Stomach (tissue), 19 donors: ENCODE results near the gene LCN2. TPM values are rescaled to one million over a fixed set of nuclear protein-coding genes. Genes with fewer than 3 reads are reported as not detected.

Experiments used
- DNase-seq, 2 donors: peaks; one replicate each; pipeline versions ENCODE4 v3.0.0 to v3.0.0-alpha.2; 2013 to 2019
- H3K27ac ChIP-seq, 5 donors: fragments of 200-600 bp in 4 of 5; sonication (generic) in 4 of 5; one replicate each; pipeline ENCODE4 v1.5.1; 2013 to 2019; ENCODE audit warnings: mild to moderate bottlenecking in 1 of 5, moderate library complexity in 1 of 5
- H3K27me3 ChIP-seq, 3 donors: fragments of 200-600 bp; sonication (generic); one replicate each; pipeline ENCODE4 v1.5.1; 2017 to 2019; ENCODE audit warnings: mixed run types in 1 of 3
- H3K36me3 ChIP-seq, 4 donors: fragments of 200-600 bp; sonication (generic); 1 replicate in 3 of 4; 2 replicates in 1 of 4; pipeline ENCODE4 v1.5.1; 2016 to 2019
- H3K4me1 ChIP-seq, 4 donors: fragments of 200-600 bp; sonication (generic); one replicate each; pipeline ENCODE4 v1.5.1; 2016 to 2019
- H3K4me3 ChIP-seq, 4 donors: fragments of 200-600 bp; sonication (generic) in 3 of 4; one replicate each; pipeline ENCODE4 v1.5.1; 2016 to 2019; ENCODE audit warnings: mild to moderate bottlenecking in 1 of 4
- H3K9me3 ChIP-seq, 4 donors: fragments of 200-600 bp; sonication (generic); one replicate each; pipeline ENCODE4 v1.5.1; 2016 to 2019
- CTCF ChIP-seq, 7 experiments: fragments of 450-650 bp in 4 of 7; fragments of 200-600 bp in 3 of 7; sonication (generic) in 3 of 7; IDR thresholded peaks; one replicate each; pipeline ENCODE4 v1.5.1; 2016 to 2019; ENCODE audit warnings: antibody characterized with exemption in 7 of 7, control low read depth in 2 of 7, mild to moderate bottlenecking in 1 of 7
- EP300 ChIP-seq: sonication (generic); formaldehyde crosslinking; IDR thresholded peaks from one replicate; pipeline ENCODE4 v1.6.1; 2017; ENCODE audit warnings: antibody characterized with exemption
- POLR2A ChIP-seq, 4 donors: fragments of 450-650 bp; IDR thresholded peaks; one replicate each; pipeline ENCODE4 v1.6.1; 2016; ENCODE audit warnings: antibody characterized with exemption in 4 of 4, control low read depth in 2 of 4, mild to moderate bottlenecking in 1 of 4, moderate library complexity in 1 of 4
- POLR2AphosphoS5 ChIP-seq, 3 donors: sonication (generic); formaldehyde crosslinking; IDR thresholded peaks; one replicate each; pipeline ENCODE4 v1.6.1; 2016; ENCODE audit warnings: antibody characterized with exemption in 3 of 3
- WGBS, 5 donors: extraction: QIAGEN DNeasy Blood & Tissue Kit in 3 of 5; methylation state at CpG; one replicate each; pipeline versions ENCODE4 v1.1.5 to v1.1.7; 2013 to 2018; 5-methylcytosine and 5-hydroxymethylcytosine counted together
- intact Hi-C: fragments of 100-400 bp; cut with DNase I; formaldehyde crosslinking; loops from one replicate; pipeline ENCODE4 v1.15.1; 2023; ENCODE audit warnings: low total_unique reads
- long read RNA-seq, 10 donors: transcript quantifications; one replicate each; lab custom pipeline, GENCODE V29; 2026
- polyA plus RNA-seq, 3 donors: library from polyadenylated mRNA; stranded (reverse); fragments of 200-250 nt; gene quantifications; one replicate each; pipeline ENCODE4 v1.2.3, GENCODE V29; 2013
- total RNA-seq, 5 donors: library from RNA; depleted of rRNA; stranded (reverse); fragments of >200 nt; gene quantifications; one replicate each; pipeline versions ENCODE4 v1.1.0 to v1.2.3, GENCODE V29; 2014 to 2016
- donor health status: healthy with polysubstance abuse.
- donor health status: Bipolar disorder and iron deficiency.
- donor health status: healthy.

Gene LCN2
- 100 to 1,000 TPM in 3 of 5 donors, 10 to 100 TPM in 1, not detected in 1; 10.8 to 756 (median 444) TPM for total RNA-seq
- 100 to 1,000 TPM in 2 of 3 donors, 10 to 100 TPM in 1; 33.1 to 922 (median 369) TPM for polyA plus RNA-seq
- long read RNA-seq, donor 1, partial matches to known transcripts = 0 of 1 reads
- long read RNA-seq, donor 1, other reads (novel, unspliced or antisense) = 0 of 1 reads
- long read RNA-seq, donor 2, partial matches to known transcripts = 0 of 5 reads
- long read RNA-seq, donor 2, other reads (novel, unspliced or antisense) = 0 of 5 reads
- long read RNA-seq, donor 3, partial matches to known transcripts = 0 of 1 reads
- long read RNA-seq, donor 3, other reads (novel, unspliced or antisense) = 0 of 1 reads
- long read RNA-seq, donor 4 = 0 reads
- long read RNA-seq, donor 5, partial matches to known transcripts = 0 of 1 reads
- long read RNA-seq, donor 5, other reads (novel, unspliced or antisense) = 0 of 1 reads
- long read RNA-seq, donor 6, partial matches to known transcripts = 0 of 2 reads
- long read RNA-seq, donor 6, other reads (novel, unspliced or antisense) = 0 of 2 reads
- long read RNA-seq, donor 7, partial matches to known transcripts = 0 of 5 reads
- long read RNA-seq, donor 7, other reads (novel, unspliced or antisense) = 0 of 5 reads
- long read RNA-seq, donor 8, partial matches to known transcripts = 0 of 1 reads
- long read RNA-seq, donor 8, other reads (novel, unspliced or antisense) = 0 of 1 reads
- long read RNA-seq, donor 9 = 0 reads
- long read RNA-seq, donor 10, partial matches to known transcripts = 0 of 4 reads
- long read RNA-seq, donor 10, other reads (novel, unspliced or antisense) = 0 of 4 reads

GRCh38 chr9:128149001-128149701 lies at the start of gene LCN2:
Gene LCN2, plus strand, starts transcription at chr9:128149453. Its CDS starts 73 bp downstream, at chr9:128149526.
- H3K36me3 ChIP-seq = no peaks in the 10 kb centered on the region
- peaks cover 10 to 44% (median 24%) of the 10 kb centered on the region in 4 donors for H3K4me1 ChIP-seq
- intact Hi-C loops = no loop called here
- no peaks in the 10 kb centered on the region for H3K9me3 ChIP-seq
- TF ChIP-seq EP300 = no peak
- peak in 2 of 3 donors; percentile 67 to 86 for TF ChIP-seq POLR2AphosphoS5 (IDR thresholded peaks at IDR 0.05)
- no peaks in the 10 kb centered on the region for H3K27me3 ChIP-seq
- H3K4me3 ChIP-seq = peak within 1 kb of the TSS in 3 of 4 donors; percentile 13 to 44 (median 20)
- WGBS, 5 donors = 42 to 63% (median 50%) methylated on average over 5 to 9 of the region's 9 CpGs
- H3K27ac ChIP-seq = peak within 1 kb of the TSS in 4 of 5 donors; percentile 2 to 88 (median 78)
- peak; percentile 84 to 85 for DNase-seq

GRCh38 chr9:128099932-128100491 lies 49.2 kb upstream of the LCN2 start:
- Histone ChIP-seq H3K27ac (peak overlapping the region; percentile 81 to 97 (median 93)), H3K36me3 (peaks cover 36 to 44% (median 42%) of the 10 kb centered on the region in 4 donors), H3K4me1 (peaks cover 53 to 98% (median 80%) of the 10 kb centered on the region in 4 donors), H3K9me3 (no peaks in the 10 kb centered on the region), H3K27me3 (no peaks in the 10 kb centered on the region), H3K4me3 (peak overlapping the region; percentile 3 to 66 (median 49))
- DNase-seq = peak in 1 of 2 donors; percentile 63
- intact Hi-C loops = no loop called here
- 30 to 47% (median 33%) methylated on average over 16 of the region's 16 CpGs for WGBS, 5 donors
- TF ChIP-seq POLR2AphosphoS5 (IDR thresholded peaks at IDR 0.05) = peak in 1 of 3 donors; percentile 23
- TF ChIP-seq EP300 = peak; percentile 53
- TF ChIP-seq CTCF (IDR thresholded peaks at IDR 0.05) = no peak

- peak overlapping the region; percentile 81 to 97 (median 93) for H3K27ac ChIP-seq
- TF ChIP-seq POLR2A (IDR thresholded peaks at IDR 0.05) (no peak), EP300 (no peak), CTCF (IDR thresholded peaks at IDR 0.05) (no peak), POLR2AphosphoS5 (IDR thresholded peaks at IDR 0.05) (no peak)
- no peaks in the 10 kb centered on the region for H3K27me3 ChIP-seq
- no peaks in the 10 kb centered on the region for H3K9me3 ChIP-seq
- H3K36me3 ChIP-seq = peaks cover 42 to 49% (median 47%) of the 10 kb centered on the region in 4 donors
- 80 to 83% (median 81%) methylated on average over 8 to 10 of the region's 10 CpGs for WGBS, 5 donors
- H3K4me3 ChIP-seq = peak overlapping the region; percentile 3 to 66 (median 49)
- DNase-seq = no peak
- H3K4me1 ChIP-seq = peaks cover 53 to 98% (median 77%) of the 10 kb centered on the region in 4 donors
- intact Hi-C loops = no loop called here
Measured at GRCh38 chr9:128100581-128100980, 48.7 kb upstream of the LCN2 start.

- Histone ChIP-seq H3K27ac (peak overlapping the region in 4 of 5 donors; percentile 91 to 97 (median 94)), H3K4me1 (peaks cover 59 to 98% (median 83%) of the 10 kb centered on the region in 4 donors), H3K9me3 (no peaks in the 10 kb centered on the region), H3K36me3 (peaks cover 48 to 56% (median 54%) of the 10 kb centered on the region in 4 donors), H3K4me3 (peak overlapping the region in 2 of 4 donors; percentile 50 to 66), H3K27me3 (no peaks in the 10 kb centered on the region)
- DNase-seq = no peak
- WGBS, 5 donors = 80 to 85% (median 80%) methylated on average over 12 of the region's 12 CpGs
- intact Hi-C loops = no loop called here
- TF ChIP-seq POLR2AphosphoS5 (IDR thresholded peaks at IDR 0.05) (no peak), CTCF (IDR thresholded peaks at IDR 0.05) (no peak), EP300 (no peak), POLR2A (IDR thresholded peaks at IDR 0.05) (no peak)
Measured at GRCh38 chr9:128101231-128101661, 48.0 kb upstream of the LCN2 start.
